Muscle layer of duodenum (tissue), 2 donors: ENCODE results near the gene WDR46.
A peak's percentile ranks its signal among the peaks of the same experiment; 100 is the strongest.
"Not testable (repeated sequence)": the region's sequence is repeated elsewhere in the genome, so short reads cannot be mapped to it uniquely, and the experiment has no call there.

Experiments
- H3K27ac ChIP-seq: one replicate; pipeline ENCODE4 v1.7.0; 2013; ENCODE audit warnings: mild to moderate bottlenecking, low read length
- H3K27me3 ChIP-seq: one replicate; pipeline ENCODE4 v1.7.0; 2013; ENCODE audit warnings: low read depth, mild to moderate bottlenecking, control low read depth, low read length
- H3K36me3 ChIP-seq, 2 donors: one replicate each; pipeline ENCODE4 v1.7.0; 2013; ENCODE audit warnings: low read length in 2 of 2, control low read depth in 1 of 2, mild to moderate bottlenecking in 1 of 2; ENCODE audit not compliant: insufficient read depth in 2 of 2, control insufficient read depth in 1 of 2
- H3K4me1 ChIP-seq, 2 donors: one replicate each; pipeline ENCODE4 v1.7.0; 2013; ENCODE audit warnings: low read length in 2 of 2, mild to moderate bottlenecking in 2 of 2, control low read depth in 1 of 2, moderate library complexity in 1 of 2; ENCODE audit not compliant: insufficient read depth in 2 of 2, control insufficient read depth in 1 of 2
- H3K4me3 ChIP-seq, 2 donors: one replicate each; pipeline ENCODE4 v1.7.0; 2013; ENCODE audit warnings: low read length in 2 of 2, low read depth in 1 of 2, mild to moderate bottlenecking in 1 of 2
- H3K9me3 ChIP-seq, 2 donors: one replicate each; pipeline ENCODE4 v1.7.0; 2013; ENCODE audit warnings: low read length in 2 of 2, control low read depth in 1 of 2, mild to moderate bottlenecking in 1 of 2; ENCODE audit not compliant: control insufficient read depth in 1 of 2
- donor health status: healthy.

The WDR46 gene

DNA sequence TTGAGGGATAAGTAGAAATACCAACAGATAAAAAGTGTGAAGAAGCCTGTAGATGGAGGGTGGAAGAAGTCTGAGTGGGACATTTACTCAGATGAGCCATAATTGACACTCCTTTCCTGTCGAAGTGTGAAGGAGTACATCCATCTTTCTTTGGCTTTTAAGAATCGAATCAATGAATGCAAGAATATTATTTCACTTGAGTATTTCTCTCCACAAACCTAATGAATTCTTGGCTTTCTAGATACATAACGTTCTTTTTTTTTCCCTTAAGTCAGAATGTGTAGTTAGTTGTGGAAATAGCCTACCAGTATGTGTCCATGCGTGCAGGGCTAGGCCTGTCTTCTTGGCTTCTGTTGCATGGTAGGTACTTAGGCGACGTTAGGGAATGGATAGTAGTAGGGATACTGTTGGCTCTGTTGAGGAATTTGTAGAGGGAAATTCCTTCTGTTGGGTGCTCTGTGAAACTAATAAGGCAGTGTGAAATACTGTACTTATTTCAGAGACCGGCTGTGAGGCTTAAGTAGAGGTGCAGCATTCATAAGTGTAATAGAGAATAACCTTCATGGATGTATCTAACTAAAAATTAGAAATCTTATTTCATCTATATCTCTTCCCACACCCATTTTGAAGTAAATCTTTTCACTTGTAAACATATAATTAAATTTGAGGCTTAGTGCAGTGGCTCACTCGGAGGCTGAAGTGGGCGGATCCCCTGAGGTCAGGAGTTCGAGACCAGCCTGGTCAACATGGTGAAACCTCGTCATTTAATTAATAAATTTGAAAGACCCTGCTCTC, 15.7 kb downstream of the WDR46 start:
- Histone ChIP-seq H3K27me3 (no peaks in the 10 kb centered on the region), H3K4me1 (peaks cover 16 to 70% of the 10 kb centered on the region in 2 donors), H3K4me3 (peak overlapping the region; percentile 87 to 100), H3K27ac (peak overlapping the region; percentile 99), H3K36me3 (peaks cover 32 to 39% of the 10 kb centered on the region in 2 donors), H3K9me3 (no peaks in the 10 kb centered on the region)

GRCh38 chr6:33272275-33273128, 16.5 kb downstream of the WDR46 start:
- peaks cover 16 to 62% of the 10 kb centered on the region in 2 donors for H3K4me1 ChIP-seq
- no peaks in the 10 kb centered on the region for H3K27me3 ChIP-seq
- H3K9me3 ChIP-seq = no peaks in the 10 kb centered on the region
- peaks cover 40 to 46% of the 10 kb centered on the region in 2 donors for H3K36me3 ChIP-seq
- peak overlapping the region; percentile 99 for H3K27ac ChIP-seq
- peak overlapping the region; percentile 87 to 100 for H3K4me3 ChIP-seq

GRCh38 chr6:33271468-33272274, 17.4 kb downstream of the WDR46 start, which contains the start of the genes RPS18 and VPS52:
Gene RPS18 (plus strand): TSS chr6:33272075. CDS start chr6:33272120, 45 bp downstream.
Gene VPS52 (minus strand): TSS chr6:33271876. CDS start chr6:33271675, 201 bp downstream.
- Histone ChIP-seq H3K4me1 (peaks cover 16 to 54% of the 10 kb centered on the region in 2 donors), H3K27me3 (no peaks in the 10 kb centered on the region), H3K4me3 (peak within 1 kb of the TSS; percentile 87 to 100), H3K36me3 (peaks cover 48 to 54% of the 10 kb centered on the region in 2 donors), H3K27ac (peak within 1 kb of the TSS; percentile 99), H3K9me3 (no peaks in the 10 kb centered on the region)

DNA sequence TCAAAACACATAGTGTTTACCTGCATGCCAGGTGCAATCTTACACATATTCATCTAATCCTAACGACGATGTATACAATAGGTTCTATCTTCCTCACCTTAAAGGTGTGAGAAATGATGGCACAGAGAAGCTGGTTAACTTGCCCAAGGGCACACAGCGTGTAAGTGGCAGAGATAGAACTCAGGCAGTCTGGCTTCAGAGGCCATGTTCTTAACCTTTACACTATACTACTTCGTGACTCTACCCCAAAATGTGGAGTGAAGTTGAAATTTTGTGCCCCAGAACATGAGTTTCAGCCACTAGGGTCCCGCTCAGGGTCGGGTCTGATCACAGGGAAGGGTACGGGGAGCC, 17.9 kb downstream of the WDR46 start:
- H3K27ac ChIP-seq = peak overlapping the region; percentile 99
- peaks cover 12 to 49% of the 10 kb centered on the region in 2 donors for H3K4me1 ChIP-seq
- H3K4me3 ChIP-seq = peak overlapping the region; percentile 87 to 100
- H3K27me3 ChIP-seq = no peaks in the 10 kb centered on the region
- H3K9me3 ChIP-seq = no peaks in the 10 kb centered on the region
- peaks cover 51 to 54% of the 10 kb centered on the region in 2 donors for H3K36me3 ChIP-seq

- Histone ChIP-seq H3K36me3 (peaks cover 58 to 92% of the 10 kb centered on the region in 2 donors), H3K27ac (no peak overlapping the region), H3K9me3 (no peaks in the 10 kb centered on the region), H3K4me1 (no peaks in the 10 kb centered on the region), H3K4me3 (no peak overlapping the region), H3K27me3 (no peaks in the 10 kb centered on the region)
Measured at GRCh38 chr6:33264015-33264414, 25.0 kb downstream of the WDR46 start.

DNA sequence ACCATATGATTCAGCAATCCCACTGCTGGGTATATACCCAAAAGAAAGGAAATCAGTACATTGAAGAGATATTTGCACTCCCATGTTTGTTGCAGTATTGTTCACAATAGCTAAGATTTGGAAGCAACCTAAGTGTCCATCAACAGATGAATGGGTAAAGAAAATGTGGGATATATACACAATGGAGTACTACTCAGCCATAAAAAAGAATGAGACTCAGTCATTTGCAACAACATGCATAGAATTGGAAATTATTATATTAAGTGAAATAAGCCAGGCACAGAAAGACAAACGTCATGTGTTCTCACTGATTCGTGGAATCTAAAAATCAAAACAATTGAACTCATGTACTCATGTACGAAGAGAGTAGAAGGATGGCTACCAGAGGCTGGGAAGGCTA, 26.5 kb downstream of the WDR46 start:
- not testable (repeated sequence) for H3K27ac ChIP-seq, H3K27me3 ChIP-seq, H3K9me3 ChIP-seq, H3K4me3 ChIP-seq, H3K4me1 ChIP-seq
- peaks cover 48 to 81% of the 10 kb centered on the region in 2 donors for H3K36me3 ChIP-seq

GRCh38 chr6:33259032-33259431, 30.0 kb downstream of the WDR46 start:
- Histone ChIP-seq H3K9me3 (no peaks in the 10 kb centered on the region), H3K27me3 (no peaks in the 10 kb centered on the region), H3K36me3 (peaks cover 20 to 51% of the 10 kb centered on the region in 2 donors), H3K4me1 (no peaks in the 10 kb centered on the region), H3K4me3 (no peak overlapping the region), H3K27ac (no peak overlapping the region)

GRCh38 chr6:33254591-33254990, 34.4 kb downstream of the WDR46 start:
- H3K9me3 ChIP-seq = no peaks in the 10 kb centered on the region
- H3K27me3 ChIP-seq = no peaks in the 10 kb centered on the region
- H3K36me3 ChIP-seq = peaks cover 16 to 24% of the 10 kb centered on the region in 2 donors

DNA sequence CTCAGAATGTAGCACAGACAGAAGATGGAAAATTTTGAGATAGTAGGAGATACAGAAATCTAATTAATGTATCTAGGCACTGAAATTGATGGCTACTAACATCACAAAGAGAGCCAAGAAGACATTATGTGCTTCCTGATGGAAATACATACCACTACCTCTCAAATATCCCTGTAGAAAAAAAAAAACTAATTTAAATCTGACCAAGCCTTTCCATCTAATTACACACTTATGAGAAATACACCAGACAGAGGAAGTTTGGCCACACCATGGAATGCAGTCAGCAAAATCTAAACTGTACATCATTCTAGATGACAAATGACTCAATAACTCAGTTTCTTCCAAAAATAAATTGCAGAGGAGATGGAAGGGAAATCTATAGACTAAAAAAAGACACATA, 36.3 kb downstream of the WDR46 start:
- H3K4me3 ChIP-seq = no peak overlapping the region
- peaks cover 10 to 25% of the 10 kb centered on the region in 2 donors for H3K4me1 ChIP-seq
- H3K9me3 ChIP-seq = no peaks in the 10 kb centered on the region
- H3K27ac ChIP-seq = no peak overlapping the region
- H3K36me3 ChIP-seq = peaks cover 8 to 16% of the 10 kb centered on the region in 2 donors
- no peaks in the 10 kb centered on the region for H3K27me3 ChIP-seq

More at GRCh38 chr6:33254591-33254990, 34.4 kb downstream of the WDR46 start:
- Histone ChIP-seq H3K27ac (no peak overlapping the region), H3K4me1 (peaks cover 5 to 12% of the 10 kb centered on the region in 2 donors), H3K4me3 (no peak overlapping the region)

- no peaks in the 10 kb centered on the region for H3K9me3 ChIP-seq
- H3K27me3 ChIP-seq = no peaks in the 10 kb centered on the region
- peaks cover 10 to 25% of the 10 kb centered on the region in 2 donors for H3K4me1 ChIP-seq
- no peak overlapping the region for H3K27ac ChIP-seq
- peaks cover 8 to 16% of the 10 kb centered on the region in 2 donors for H3K36me3 ChIP-seq
- no peak overlapping the region for H3K4me3 ChIP-seq
Measured at GRCh38 chr6:33251395-33252012, 37.5 kb downstream of the WDR46 start.
